GM12878 (cell line): ENCODE data around the gene SLC25A36. TPM values are rescaled to one million over a fixed set of nuclear protein-coding genes. Genes with fewer than 3 reads are reported as not detected.

Experiments
- ATAC-seq: fragments of 200-7000 bp; cut with Tn5 transposase; 3 replicates; pipeline ENCODE4 v1.9.1; 2020; ENCODE audit warnings: mild to moderate bottlenecking, moderate library complexity
- BruUV-seq: library from RNA; stranded (reverse); fragments of 400-500 nt; replicated peaks from 2 replicates; lab custom pipeline; 2021; lab: Mats Ljungman, UMichigan
- CTCF ChIA-PET: fragments of 300-600 bp; sonication (Branson Sonifier 250); formaldehyde crosslinking; extraction: SDS; loops from one replicate; lab custom pipeline; 2021; ENCODE audit warnings: inconsistent platforms; lab: Yijun Ruan, JAX
- POLR2A ChIA-PET: fragments of 350-600 bp; formaldehyde crosslinking; extraction: SDS; loops from one replicate; lab custom pipeline; 2021; ENCODE audit warnings: inconsistent platforms; lab: Charles Lee
- RAD21 ChIA-PET: fragments of 300-600 bp; sonication (Branson Sonifier 250); formaldehyde crosslinking; loops from one replicate; lab custom pipeline; 2023; ENCODE audit warnings: antibody characterized with exemption; ENCODE audit not compliant: unreplicated experiment; lab: Charles Lee
- SMC1A ChIA-PET: fragments of 300-600 bp; sonication (Branson Sonifier 250); formaldehyde crosslinking; loops from one replicate; lab custom pipeline; 2023; ENCODE audit not compliant: unreplicated experiment, uncharacterized antibody; lab: Charles Lee
- DNase-seq: peaks from one replicate; pipeline ENCODE4 v3.0.0-alpha.2; 2011; ENCODE audit warnings: low read depth, low spot score
- FAIRE-seq: peaks from 3 replicates; lab custom pipeline; 2011; peaks lifted over from hg19 to GRCh38; lab: Jason Lieb, UNC
- H2AFZ ChIP-seq: 2 replicates; pipeline ENCODE4 v1.6.0; 2011; ENCODE audit warnings: low read depth, low read length, control low read depth; ENCODE audit not compliant: control insufficient read depth
- H3K27ac ChIP-seq: 2 replicates; pipeline ENCODE4 v1.5.1; 2011; ENCODE audit warnings: control low read depth; ENCODE audit not compliant: control insufficient read depth, insufficient read depth
- H3K27me3 ChIP-seq, 2 experiments: replicated peaks in 1 of 2; 2 replicates each; pipeline versions ENCODE4 v1.6.0 to v1.6.1; 2011; ENCODE audit warnings: low read length in 1 of 2; ENCODE audit not compliant: control insufficient read depth in 2 of 2, insufficient read depth in 2 of 2
- H3K36me3 ChIP-seq, 2 experiments: 2 replicates each; pipeline ENCODE4 v1.5.1; 2011; ENCODE audit warnings: low read length in 1 of 2; ENCODE audit not compliant: control insufficient read depth in 2 of 2, insufficient read depth in 2 of 2
- H3K4me1 ChIP-seq: 2 replicates; pipeline ENCODE4 v1.6.1; 2011; ENCODE audit warnings: mild to moderate bottlenecking, low read length, moderate library complexity, mixed read lengths; ENCODE audit not compliant: control insufficient read depth, insufficient read depth
- H3K4me2 ChIP-seq: 2 replicates; pipeline ENCODE4 v1.6.0; 2011; ENCODE audit warnings: control low read depth; ENCODE audit not compliant: control insufficient read depth, insufficient read depth
- H3K4me3 ChIP-seq: fragments of 200-600 bp; sonication (generic); 2 replicates; pipeline ENCODE4 v1.5.1; 2016
- H3K79me2 ChIP-seq: 2 replicates; pipeline ENCODE4 v1.6.0; 2011; ENCODE audit warnings: low read length; ENCODE audit not compliant: control insufficient read depth, insufficient read depth
- H3K9ac ChIP-seq: 2 replicates; pipeline ENCODE4 v1.8.0; 2011; ENCODE audit warnings: low read length, control low read depth, mixed read lengths; ENCODE audit not compliant: control insufficient read depth, insufficient read depth
- H3K9me3 ChIP-seq: replicated peaks from 3 replicates; pipeline ENCODE4 v1.5.1; 2011; ENCODE audit warnings: mild to moderate bottlenecking, low read length; ENCODE audit not compliant: control insufficient read depth, insufficient read depth
- H4K20me1 ChIP-seq: 2 replicates; pipeline ENCODE4 v1.6.0; 2011; ENCODE audit not compliant: control insufficient read depth, insufficient read depth
- BRCA1 ChIP-seq: IDR thresholded peaks from 2 replicates; pipeline ENCODE4 v1.6.1; 2011; ENCODE audit warnings: low read depth, low read length, improper control_type of control experiment
- E2F8 ChIP-seq: fragments of 450-650 bp; IDR thresholded peaks from 2 replicates; pipeline ENCODE4 v1.6.1; 2018; ENCODE audit warnings: mild to moderate bottlenecking, low read depth, moderate library complexity; ENCODE audit not compliant: partially characterized antibody
- KLF5 ChIP-seq: fragments of 450-650 bp; IDR thresholded peaks from 2 replicates; pipeline ENCODE4 v1.6.1; 2014; ENCODE audit warnings: mild to moderate bottlenecking; ENCODE audit not compliant: partially characterized antibody
- MYC ChIP-seq: IDR thresholded peaks from 2 replicates; pipeline ENCODE4 v1.6.1; 2011; ENCODE audit warnings: mild to moderate bottlenecking, low read length, moderate library complexity, inconsistent platforms; ENCODE audit not compliant: insufficient read depth, insufficient replicate concordance, insufficient read length, severe bottlenecking
- NBN ChIP-seq: fragments of 450-650 bp; IDR thresholded peaks from 2 replicates; pipeline ENCODE4 v1.6.1; 2016
- NFXL1 ChIP-seq: fragments of 450-650 bp; IDR thresholded peaks from 2 replicates; pipeline ENCODE4 v1.6.1; 2017; ENCODE audit warnings: antibody characterized with exemption, mild to moderate bottlenecking, borderline replicate concordance
- SIX5 ChIP-seq: IDR thresholded peaks from 2 replicates; pipeline ENCODE4 v1.6.1; 2011; ENCODE audit warnings: mild to moderate bottlenecking, low read depth, low read length, moderate library complexity; ENCODE audit not compliant: severe bottlenecking
- SMAD5 ChIP-seq: IDR thresholded peaks from 2 replicates; pipeline ENCODE4 v1.6.1; 2016; ENCODE audit warnings: antibody characterized with exemption, low read depth
- ZNF24 ChIP-seq: fragments of 450-650 bp; IDR thresholded peaks from 2 replicates; pipeline ENCODE4 v1.6.1; 2017; ENCODE audit warnings: antibody characterized with exemption, mild to moderate bottlenecking
- ZNF274 ChIP-seq: IDR thresholded peaks from one replicate; pipeline ENCODE4 v1.8.0; 2011; ENCODE audit not compliant: insufficient read length, insufficient read depth
- ZNF622 ChIP-seq: fragments of 450-650 bp; IDR thresholded peaks from 2 replicates; pipeline ENCODE4 v1.6.1; 2017; ENCODE audit warnings: mild to moderate bottlenecking, inconsistent platforms
- ZNF687 ChIP-seq: fragments of 450-650 bp; IDR thresholded peaks from 2 replicates; pipeline ENCODE4 v1.6.1; 2017; ENCODE audit warnings: mild to moderate bottlenecking, moderate library complexity
- WGBS: methylation state at CpG from one replicate; pipeline ENCODE4 v1.1.6; 2016; ENCODE audit warnings: low lambda C conversion rate; ENCODE audit not compliant: insufficient replicate concordance, insufficient coverage; ENCODE audit errors: missing lambda C conversion rate; 5-methylcytosine and 5-hydroxymethylcytosine counted together
- in situ Hi-C: fragments of 300-500 bp; cut with MboI; formaldehyde crosslinking; loops from 9 replicates; pipeline ENCODE4 v1.14.3; 2018; ENCODE audit warnings: mixed read lengths
- intact Hi-C: fragments of 100-400 bp; cut with micrococcal nuclease; formaldehyde crosslinking; loops from one replicate; pipeline ENCODE4 v1.14.2; 2022; ENCODE audit not compliant: unreplicated experiment
- polyA plus RNA-seq, 11 experiments: library from polyadenylated mRNA; depleted of rRNA in 4 of 11; unstranded in 6 of 11; stranded (reverse) in 5 of 11; fragments of >200 nt; fragmentation: Nextera tagmentation in 4 of 11; fragmentation: Illumina TruSeq in 1 of 11; extraction: Ambion mirVana in 4 of 11; extraction: Trizol in 1 of 11; gene quantifications; 1 replicate in 1 of 11; 2 replicates in 10 of 11; pipeline versions ENCODE4 v1.2.1 to v1.2.3, GENCODE V29; 2011 to 2016; ENCODE audit warnings: inconsistent platforms in 2 of 11, missing spikeins in 2 of 11, low read depth in 1 of 11
- total RNA-seq, 4 experiments: library from RNA; depleted of rRNA in 3 of 4; stranded (reverse); fragments of >200 nt in 3 of 4; fragmentation: Illumina TruSeq in 1 of 4; extraction: Trizol in 1 of 4; gene quantifications; 2 replicates each; pipeline versions ENCODE4 v1.2.1 to v1.2.3, GENCODE V29; 2013 to 2021

The SLC25A36 gene
- total and polyA plus RNA-seq, 10 of the 15 experiments (the other 5 are each of a cell fraction or from before 2014, with no cell fraction given), result 13.0 to 183 (median 47.7) TPM

- intact Hi-C loops, result no loop called here
- BruUV-seq, result no TSS peak
- DNase-seq (no peak), ATAC-seq (no peak), FAIRE-seq (no peak)
- ChIA-PET RAD21 (no interaction called here), POLR2A (no interaction called here), SMC1A (no interaction called here), CTCF (interaction anchor here (0.5 kb wide), 1 partner anchor 1586 kb away, joined by 3 read pairs; no protein-coding TSS in a partner anchor)
- H3K9ac ChIP-seq, result no peak overlapping the region
- no peaks in the 10 kb centered on the region for H4K20me1 ChIP-seq
- H3K4me2 ChIP-seq, result no peak overlapping the region
- H2AFZ ChIP-seq, result no peak overlapping the region
- H3K4me1 ChIP-seq, result no peaks in the 10 kb centered on the region
- TF ChIP-seq SMAD5 (no peak), E2F8 (no peak), SIX5 (peak; percentile 45)
- WGBS, result 49% methylated on average over 11 of the region's 12 CpGs
- in situ Hi-C loops, result no loop called here
- H3K27me3 ChIP-seq, result peaks cover 0 to 4% of the 10 kb centered on the region in 2 experiments; a peak in 1 of 4 replicates
- no peak overlapping the region for H3K4me3 ChIP-seq
- no peaks in the 10 kb centered on the region for H3K79me2 ChIP-seq
- H3K27ac ChIP-seq, result no peak overlapping the region
- H3K36me3 ChIP-seq, result no peaks in the 10 kb centered on the region
- no peaks in the 10 kb centered on the region for H3K9me3 ChIP-seq
Measured at GRCh38 chr3:140931016-140931454, 10.6 kb upstream of the SLC25A36 start.

- Histone ChIP-seq H2AFZ (no peak overlapping the region), H3K9ac (no peak overlapping the region), H3K36me3 (no peaks in the 10 kb centered on the region), H3K9me3 (no peaks in the 10 kb centered on the region), H3K4me2 (no peak overlapping the region), H3K79me2 (no peaks in the 10 kb centered on the region), H3K4me1 (no peaks in the 10 kb centered on the region), H4K20me1 (no peaks in the 10 kb centered on the region), H3K27me3 (peaks cover 0 to 4% of the 10 kb centered on the region in 2 experiments; a peak in 1 of 4 replicates), H3K27ac (no peak overlapping the region), H3K4me3 (no peak overlapping the region)
- in situ Hi-C loops, result no loop called here
- SMC1A ChIA-PET, result interaction anchor here (1.6 kb wide), 1 partner anchor 33 kb away, joined by 5 read pairs; no protein-coding TSS in a partner anchor
- DNase-seq (no peak), ATAC-seq (no peak), FAIRE-seq (no peak)
- CTCF ChIA-PET, result interaction anchor here (1.6 kb wide), 1 partner anchor 9 kb away, joined by 5 read pairs; no protein-coding TSS in a partner anchor
- TF ChIP-seq ZNF687, result no peak
- TF ChIP-seq MYC, result no peak
- no peak for TF ChIP-seq NBN
- TF ChIP-seq ZNF622, result no peak
- TF ChIP-seq ZNF274, result no peak
- no peak for TF ChIP-seq KLF5
- no peak for TF ChIP-seq NFXL1
- no peak for TF ChIP-seq BRCA1
- TF ChIP-seq ZNF24, result no peak
- intact Hi-C loops, result no loop called here
- POLR2A ChIA-PET, result no interaction called here
- RAD21 ChIA-PET, result no interaction called here
- BruUV-seq, result no TSS peak
Measured at GRCh38 chr3:140931801-140932200, 9.8 kb upstream of the SLC25A36 start.
